AG04450 (cell line): ENCODE results near the gene NEDD4L. TPM values are rescaled to one million over a fixed set of nuclear protein-coding genes. Genes with fewer than 3 reads are reported as not detected.

Experiments
- CTCF ChIA-PET: fragments of 300-600, 350-600 bp; formaldehyde crosslinking; extraction: SDS; loops from one replicate; lab custom pipeline; 2022; ENCODE audit warnings: antibody characterized with exemption, inconsistent platforms; lab: Charles Lee
- POLR2A ChIA-PET: fragments of 350-600 bp; formaldehyde crosslinking; extraction: SDS; loops from one replicate; lab custom pipeline; 2021; ENCODE audit warnings: antibody characterized with exemption, inconsistent platforms; lab: Yijun Ruan, JAX
- DNase-seq: peaks from one replicate; pipeline ENCODE4 v3.0.0-alpha.2; 2011; ENCODE audit warnings: low read depth, low spot score
- H3K27ac ChIP-seq: one replicate; pipeline ENCODE4 v1.5.1; 2012; ENCODE audit warnings: low read depth, low read length, control low read depth
- H3K27me3 ChIP-seq: one replicate; pipeline ENCODE4 v1.6.0; 2012; ENCODE audit warnings: low read length; ENCODE audit not compliant: control insufficient read depth, insufficient read depth
- H3K4me3 ChIP-seq: 2 replicates; pipeline ENCODE4 v1.5.1; 2011; ENCODE audit warnings: mild to moderate bottlenecking, low read depth, low read length, control low read depth
- H3K9me3 ChIP-seq: 2 replicates; pipeline ENCODE4 v1.5.1; 2012; ENCODE audit warnings: low read length; ENCODE audit not compliant: control insufficient read depth, insufficient read depth
- CTCF ChIP-seq: IDR thresholded peaks from 2 replicates; pipeline ENCODE4 v1.5.1; 2011; ENCODE audit warnings: low read depth, low read length, control low read depth, inconsistent platforms
- polyA plus RNA-seq: library from polyadenylated mRNA; depleted of rRNA; stranded (reverse); fragments of >200 nt; gene quantifications from 2 replicates; pipeline ENCODE4 v1.2.3, GENCODE V29; 2011

NEDD4L gene
- polyA plus RNA-seq, 1 experiment = 15.0 TPM

- POLR2A ChIA-PET = interaction anchor here (0.7 kb wide), 1 partner anchor 394 kb away, joined by 8 read pairs; no protein-coding TSS in a partner anchor
- Histone ChIP-seq H3K9me3 (no peaks in the 10 kb centered on the region), H3K4me3 (no peak overlapping the region), H3K27ac (no peak overlapping the region), H3K27me3 (no peaks in the 10 kb centered on the region)
- CTCF ChIA-PET = no interaction called here
- no peak for DNase-seq
- TF ChIP-seq CTCF = no peak
Measured at GRCh38 chr18:58353581-58353980, 309.6 kb downstream of the NEDD4L start.

GRCh38 chr18:58354051-58354450 is 310.0 kb downstream of the NEDD4L start:
- no peak for TF ChIP-seq CTCF
- POLR2A ChIA-PET = interaction anchor here (0.6 to 0.7 kb wide), 3 partner anchors 200 to 395 kb away, joined by 3 to 8 read pairs (median 4); no protein-coding TSS in a partner anchor
- no peak for DNase-seq
- H3K27ac ChIP-seq = no peak overlapping the region
- H3K9me3 ChIP-seq = no peaks in the 10 kb centered on the region
- CTCF ChIA-PET = no interaction called here
- H3K27me3 ChIP-seq = no peaks in the 10 kb centered on the region
- no peak overlapping the region for H3K4me3 ChIP-seq

- no peak for DNase-seq
- H3K27ac ChIP-seq = no peak overlapping the region
- ChIA-PET POLR2A (interaction anchor here (0.6 kb wide), 2 partner anchors 62 to 351 kb away, joined by 4 read pairs; no protein-coding TSS in a partner anchor), CTCF (no interaction called here)
- TF ChIP-seq CTCF = no peak
- no peaks in the 10 kb centered on the region for H3K27me3 ChIP-seq
- no peak overlapping the region for H3K4me3 ChIP-seq
- no peaks in the 10 kb centered on the region for H3K9me3 ChIP-seq
Measured at GRCh38 chr18:58354791-58355190, 310.8 kb downstream of the NEDD4L start.

- no peaks in the 10 kb centered on the region for H3K27me3 ChIP-seq
- no peak overlapping the region for H3K27ac ChIP-seq
- DNase-seq = no peak
- POLR2A ChIA-PET = no interaction called here
- TF ChIP-seq CTCF = no peak
- CTCF ChIA-PET = no interaction called here
- H3K9me3 ChIP-seq = no peaks in the 10 kb centered on the region
- H3K4me3 ChIP-seq = no peak overlapping the region
Measured at GRCh38 chr18:58355243-58355642, 311.2 kb downstream of the NEDD4L start.

GRCh38 chr18:58359218-58359617 is 315.2 kb downstream of the NEDD4L start:
- DNase-seq = no peak
- TF ChIP-seq CTCF = no peak
- no peak overlapping the region for H3K27ac ChIP-seq
- H3K27me3 ChIP-seq = no peaks in the 10 kb centered on the region
- CTCF ChIA-PET = interaction anchor here (1.4 kb wide), 1 partner anchor 316 kb away, joined by 3 read pairs; no protein-coding TSS in a partner anchor
- H3K4me3 ChIP-seq = no peak overlapping the region
- POLR2A ChIA-PET = no interaction called here
- no peaks in the 10 kb centered on the region for H3K9me3 ChIP-seq
